HG03469 (cell line): ENCODE measurements around the gene FAM237B.
A peak's percentile ranks its signal among the peaks of the same experiment; 100 is the strongest.

Source experiments
- ATAC-seq: cut with Tn5 transposase; IDR thresholded peaks from one replicate; pipeline ENCODE4 v1.9.1; 2021; ENCODE audit warnings: mild to moderate bottlenecking, moderate library complexity, moderate number of reproducible peaks; ENCODE audit not compliant: unreplicated experiment

The FAM237B gene

GRCh38 chr7:90298145-90299038, 22.7 kb downstream of the FAM237B start:
- ATAC-seq, result peak; percentile 87

- ATAC-seq, result no peak
Measured at GRCh38 chr7:90290244-90291113, 30.6 kb downstream of the FAM237B start.

- no peak for ATAC-seq
Measured at GRCh38 chr7:90288154-90288553, 33.0 kb downstream of the FAM237B start.

- no peak for ATAC-seq
Measured at GRCh38 chr7:90276033-90276728, 44.9 kb downstream of the FAM237B start.

- ATAC-seq, result no peak
Measured at GRCh38 chr7:90274161-90274560, 46.9 kb downstream of the FAM237B start.

- no peak for ATAC-seq
Measured at GRCh38 chr7:90272242-90272641, 48.9 kb downstream of the FAM237B start.

- no peak for ATAC-seq
Measured at GRCh38 chr7:90271753-90272152, 49.4 kb downstream of the FAM237B start.

GRCh38 chr7:90270431-90271178, 50.5 kb downstream of the FAM237B start:
- ATAC-seq, result no peak

GRCh38 chr7:90269163-90269562, 51.9 kb downstream of the FAM237B start:
- no peak for ATAC-seq

- no peak for ATAC-seq
Measured at GRCh38 chr7:90267263-90267858, 53.7 kb downstream of the FAM237B start.

GRCh38 chr7:90266808-90267207, 54.3 kb downstream of the FAM237B start:
- ATAC-seq, result no peak
